HG03159 (cell line): Measurements from ENCODE around the gene BMP3.

Experiments used
- ATAC-seq: cut with Tn5 transposase; IDR thresholded peaks from one replicate; pipeline ENCODE4 v1.9.1; 2021; ENCODE audit warnings: mild to moderate bottlenecking, moderate library complexity; ENCODE audit not compliant: unreplicated experiment

Gene BMP3

GRCh38 chr4:81095389-81095788 lies 64.9 kb downstream of the BMP3 start:
- ATAC-seq = no peak

DNA sequence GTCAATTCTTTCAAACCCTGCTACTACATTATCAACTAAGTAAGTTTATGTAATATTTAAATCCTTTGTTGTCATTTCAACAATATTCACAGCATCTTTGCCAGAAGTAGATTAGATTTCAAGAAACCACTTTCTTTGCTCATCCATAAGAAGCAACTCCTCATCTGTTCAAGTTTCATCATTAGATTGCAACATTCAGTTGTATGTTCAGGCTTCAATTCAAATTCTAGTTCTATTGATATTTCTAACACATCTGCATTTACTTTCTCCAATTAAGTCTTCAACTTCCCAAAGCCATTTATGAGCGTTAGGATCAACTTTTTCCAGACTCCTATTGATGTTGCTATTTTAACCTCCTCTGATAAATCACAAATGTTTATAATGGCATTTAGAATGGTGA lies 66.1 kb downstream of the BMP3 start:
- ATAC-seq = no peak

GRCh38 chr4:81102107-81102506 lies 71.6 kb downstream of the BMP3 start:
- ATAC-seq = no peak

DNA sequence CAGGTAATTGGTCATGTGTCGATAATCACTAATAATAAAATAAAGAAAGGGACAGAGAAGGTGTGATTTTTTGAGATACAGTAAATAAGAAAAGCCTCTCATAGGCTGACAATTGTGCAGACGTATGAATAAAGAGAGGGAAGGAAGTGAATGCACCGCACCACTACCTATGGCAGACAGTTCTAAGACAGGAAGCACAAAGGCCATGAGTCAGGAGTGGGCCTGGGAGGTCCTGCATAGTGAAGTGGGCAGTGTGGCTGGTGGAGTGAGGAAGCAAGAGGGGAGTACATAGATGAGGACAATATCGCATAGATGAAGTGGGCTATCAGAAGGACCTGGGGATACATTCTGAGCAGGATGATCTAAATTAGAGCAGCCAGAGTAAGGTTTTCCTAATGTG lies 75.6 kb downstream of the BMP3 start:
- ATAC-seq = no peak
